Daoy (cell line): ENCODE measurements around the gene BEX1. TPM values are rescaled to one million over a fixed set of nuclear protein-coding genes. Genes with fewer than 3 reads are reported as not detected.
"Not testable (repeated sequence)": the region's sequence is repeated elsewhere in the genome, so short reads cannot be mapped to it uniquely, and the experiment has no call there.

Experiments
- DNase-seq: peaks from one replicate; pipeline ENCODE4 v3.0.0-alpha.2; 2015; ENCODE audit warnings: low read depth
- total RNA-seq: library from RNA; depleted of rRNA; stranded (reverse); fragments of >200 nt; shearing (Covaris generic); gene quantifications from 2 replicates; pipeline ENCODE4 v1.2.3, GENCODE V29; 2014; rRNA removed

Gene BEX1
- total RNA-seq: 26.9 and 37.9 TPM in 2 replicates

DNA sequence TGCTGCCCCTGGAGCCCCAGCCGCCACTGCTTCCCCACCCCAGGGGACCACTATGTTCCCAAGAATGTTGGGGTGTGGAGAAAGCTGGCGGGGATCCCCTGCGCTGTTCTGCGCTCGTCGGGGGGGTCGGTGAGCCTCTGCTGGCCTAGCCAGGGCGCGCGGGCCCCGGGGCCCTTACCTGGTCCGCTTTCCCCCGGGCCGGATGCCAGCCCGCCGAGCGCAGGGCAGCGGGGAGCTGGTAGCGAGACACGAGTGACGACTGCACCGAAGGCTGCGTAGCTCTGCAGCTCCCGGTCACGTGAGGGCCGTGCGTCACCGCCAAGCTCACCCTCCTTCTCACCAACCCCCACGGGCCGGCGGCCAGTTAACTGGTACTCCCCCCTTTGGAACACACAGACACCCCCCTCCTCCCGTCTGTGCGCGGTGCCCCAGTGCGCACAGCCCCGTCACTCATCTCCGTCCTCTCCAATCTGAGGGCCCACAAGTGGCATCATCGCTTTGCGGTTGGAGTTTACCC is at the start of gene BEX1:
TSS of gene BEX1 (minus strand) at position 254 of the 517 bp plus-strand sequence. CDS start 897 bp downstream, outside the sequence.
- DNase-seq: peak; percentile 55

DNA sequence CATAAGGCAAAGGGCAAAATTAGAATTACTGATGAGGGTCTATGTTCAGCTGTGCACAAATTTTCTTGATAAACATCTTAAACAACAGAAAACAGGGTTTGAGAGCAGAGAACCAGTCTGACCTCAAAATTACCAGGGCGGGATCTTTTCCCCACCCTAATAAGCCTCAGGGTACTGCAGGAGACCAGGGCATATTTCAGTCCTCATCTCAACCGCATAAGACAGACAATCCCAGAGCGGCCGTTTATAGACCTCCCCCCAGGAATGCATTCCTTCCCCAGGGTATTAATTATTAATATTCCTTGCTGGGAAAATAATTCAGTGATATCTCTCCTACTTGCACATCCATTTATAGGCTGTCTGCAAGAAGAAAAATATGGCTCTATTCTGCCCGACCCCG is 45.5 kb upstream of the BEX1 start:
- not testable (repeated sequence) for DNase-seq

DNA sequence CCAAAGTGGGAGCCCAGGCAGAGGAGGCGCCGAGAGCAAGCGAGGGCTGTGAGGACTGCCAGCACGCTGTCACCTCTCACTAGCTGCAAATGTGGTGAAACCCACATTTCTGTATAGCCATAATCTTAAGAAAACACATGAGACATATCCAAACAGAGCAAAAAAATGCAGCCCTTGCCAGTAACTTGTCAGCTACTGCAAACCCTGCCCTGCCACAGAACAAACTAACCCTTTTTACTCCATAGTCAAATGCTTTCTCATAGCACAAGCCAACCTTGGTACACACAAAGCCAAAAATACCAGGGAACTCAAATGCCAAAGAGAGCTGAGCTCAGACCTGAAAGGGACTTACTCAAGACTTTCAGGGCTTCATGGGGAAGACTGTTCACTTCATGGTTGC is 43.9 kb upstream of the BEX1 start:
- no peak for DNase-seq

DNA sequence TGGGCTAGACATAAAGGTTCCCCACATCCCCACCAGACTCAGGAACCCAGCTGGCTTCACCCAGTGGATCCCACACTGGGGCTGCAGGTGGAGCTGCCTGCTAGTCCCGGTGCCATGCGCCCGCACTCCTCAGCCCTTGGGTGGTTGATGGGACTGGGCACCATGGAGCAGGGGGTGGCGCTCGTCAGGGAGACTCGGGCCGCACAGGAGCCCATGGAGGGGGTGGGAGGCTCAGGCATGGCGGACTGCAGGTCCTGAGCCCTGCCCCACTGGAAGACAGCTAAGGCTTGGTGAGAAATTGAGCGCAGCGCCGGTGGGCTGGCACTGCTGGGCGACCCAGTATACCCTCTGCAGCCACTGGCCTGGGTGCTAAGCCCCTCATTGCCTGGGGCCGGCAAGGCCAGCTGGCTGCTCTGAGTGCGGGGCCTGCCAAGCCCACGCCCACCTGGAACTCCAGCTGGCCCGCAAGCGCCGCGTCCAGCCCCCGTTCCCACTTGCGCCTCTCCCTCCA is 43.3 kb upstream of the BEX1 start:
- not testable (repeated sequence) for DNase-seq

DNA sequence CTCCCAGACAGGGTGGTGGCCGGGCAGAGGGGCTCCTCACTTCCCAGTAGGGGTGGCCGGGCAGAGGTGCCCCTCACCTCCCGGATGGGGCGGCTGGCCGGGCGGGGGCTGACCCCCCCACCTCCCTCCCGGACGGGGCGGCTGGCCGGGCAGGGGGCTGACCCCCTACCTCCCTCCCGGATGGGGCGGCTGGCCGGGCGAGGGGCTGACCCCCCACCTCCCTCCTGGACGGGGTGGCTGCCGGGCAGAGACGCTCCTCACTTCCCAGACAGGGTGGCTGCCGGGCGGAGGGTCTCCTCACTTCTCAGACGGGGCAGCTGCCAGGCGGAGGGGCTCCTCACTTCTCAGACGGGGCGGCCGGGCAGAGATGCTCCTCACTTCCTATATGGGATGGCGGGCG is 40.4 kb upstream of the BEX1 start:
- not testable (repeated sequence) for DNase-seq

DNA sequence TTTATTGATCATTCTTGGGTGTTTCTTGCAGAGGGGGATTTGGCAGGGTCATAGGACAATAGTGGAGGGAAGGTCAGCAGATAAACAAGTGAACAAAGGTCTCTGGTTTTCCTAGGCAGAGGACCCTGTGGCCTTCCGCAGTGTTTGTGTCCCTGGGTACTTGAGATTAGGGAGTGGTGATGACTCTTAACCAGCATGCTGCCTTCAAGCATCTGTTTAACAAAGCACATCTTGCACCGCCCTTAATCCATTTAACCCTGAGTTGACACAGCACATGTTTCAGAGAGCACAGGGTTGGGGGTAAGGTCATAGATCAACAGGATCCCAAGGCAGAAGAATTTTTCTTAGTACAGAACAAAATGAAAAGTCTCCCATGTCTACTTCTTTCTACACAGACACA is 39.9 kb upstream of the BEX1 start:
- DNase-seq: not testable (repeated sequence)

DNA sequence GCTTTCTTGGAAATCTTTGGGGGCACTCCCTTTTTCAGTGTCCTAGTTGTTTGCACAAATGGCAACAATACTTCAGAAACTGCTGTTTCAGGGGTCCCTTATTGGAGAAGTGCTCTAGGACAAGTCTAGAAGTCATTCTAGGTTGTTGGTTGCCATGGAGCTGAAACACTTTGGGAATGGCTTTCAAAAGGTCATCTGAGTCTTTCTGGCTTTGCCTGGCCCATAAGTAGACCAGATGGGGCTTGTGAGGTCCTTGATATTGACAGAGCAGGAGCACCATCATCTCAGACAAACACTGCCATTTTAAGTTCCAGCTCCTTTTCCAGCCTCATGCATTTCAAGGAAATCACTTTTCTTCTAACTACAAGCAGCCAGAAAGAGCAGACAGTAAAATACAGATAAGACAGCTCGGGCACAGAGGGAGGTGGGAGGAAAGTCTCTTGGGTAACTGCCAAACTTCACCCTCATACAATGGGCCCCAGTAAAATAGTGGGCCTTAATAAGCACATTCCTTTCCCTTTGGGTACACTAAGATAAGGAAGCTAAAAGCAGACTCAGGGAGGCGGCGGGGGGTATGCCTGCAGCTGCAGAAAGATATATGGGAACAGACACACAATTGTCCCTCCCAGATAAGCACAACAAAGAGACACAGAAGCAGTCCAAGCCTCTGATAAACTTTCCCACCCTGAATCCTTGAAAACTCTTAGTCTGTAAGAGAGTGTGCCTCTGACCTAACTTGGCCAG is 37.5 kb upstream of the BEX1 start:
- DNase-seq: peak; percentile 10

DNA sequence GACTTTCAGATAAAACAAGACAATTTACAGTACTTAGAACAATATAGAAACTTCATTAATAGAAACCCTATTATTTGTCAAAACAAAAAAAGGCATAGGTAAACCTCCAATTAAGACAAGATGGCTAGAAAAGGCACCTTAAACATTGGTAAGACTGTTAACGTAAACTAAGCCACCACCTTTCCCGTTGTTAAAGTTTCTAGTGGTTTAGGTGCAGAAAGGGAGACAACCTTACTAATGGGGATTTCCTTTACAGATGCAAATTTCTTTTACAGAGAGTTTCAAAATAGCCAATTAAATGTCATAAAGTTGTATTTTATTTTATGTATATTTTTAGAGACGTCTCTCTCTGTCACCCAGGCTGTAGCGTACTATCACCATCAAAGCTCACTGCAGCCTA is 36.5 kb upstream of the BEX1 start:
- DNase-seq: no peak

DNA sequence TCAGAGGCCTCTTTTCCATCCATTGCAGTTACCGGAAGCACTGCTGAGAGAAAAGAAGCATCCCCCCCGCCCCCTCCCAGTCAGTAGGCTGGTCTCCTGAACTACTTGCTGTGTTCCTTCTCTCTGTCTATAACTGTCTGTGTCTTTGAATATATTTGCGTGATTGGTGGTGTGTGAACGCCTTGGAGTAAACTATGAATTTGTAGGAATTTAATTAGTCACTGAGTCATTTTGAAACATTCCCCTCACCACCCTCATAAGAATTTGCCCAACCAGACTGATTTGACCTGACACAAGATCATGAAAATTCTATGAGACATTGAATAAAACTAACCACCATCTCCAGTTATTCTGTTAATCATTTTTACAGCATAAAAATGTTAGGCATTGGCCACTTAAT is 35.7 kb upstream of the BEX1 start:
- no peak for DNase-seq

DNA sequence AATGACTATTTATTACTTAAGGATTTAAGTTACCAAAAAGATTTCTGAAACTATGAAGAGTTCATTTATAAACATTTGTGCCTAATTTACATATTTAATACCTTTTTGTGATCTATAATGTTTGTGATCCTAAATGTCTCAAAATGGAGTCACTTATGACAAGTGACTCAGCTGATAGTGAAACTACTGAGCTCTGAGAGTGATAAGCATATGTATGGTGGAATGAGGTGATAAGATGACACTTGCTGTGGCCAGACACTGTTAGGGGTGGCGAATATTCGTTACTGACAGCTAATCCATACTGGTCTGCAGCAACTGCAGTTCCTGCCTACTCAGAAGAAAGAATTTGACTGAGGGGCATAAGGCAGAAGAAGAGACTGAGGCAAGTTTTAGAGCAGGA is 34.5 kb upstream of the BEX1 start:
- no peak for DNase-seq

DNA sequence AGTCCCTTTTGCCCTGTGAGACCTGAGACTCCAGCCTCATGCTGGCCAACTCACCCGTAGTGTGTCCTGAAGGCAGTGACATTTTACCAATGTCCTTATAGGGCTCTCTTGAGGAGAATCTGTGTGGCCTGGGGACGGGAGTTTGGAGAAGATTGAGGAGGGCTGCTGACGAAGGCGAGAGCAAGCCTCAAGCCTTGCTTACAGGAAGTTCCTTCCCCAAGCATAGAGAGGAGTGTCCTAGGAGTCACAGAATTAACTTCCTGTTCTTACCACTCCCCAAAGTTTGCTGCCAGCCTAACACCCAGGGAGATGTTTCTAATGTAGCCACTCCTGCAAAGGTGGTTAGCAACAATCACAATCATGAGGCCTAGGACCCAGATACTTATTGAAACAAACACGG is 29.0 kb upstream of the BEX1 start, which contains the start of gene NXF3:
TSS of gene NXF3 (minus strand) at position 202 of the 400 bp plus-strand sequence. CDS start at position 82, 120 bp downstream.
- DNase-seq: no peak

DNA sequence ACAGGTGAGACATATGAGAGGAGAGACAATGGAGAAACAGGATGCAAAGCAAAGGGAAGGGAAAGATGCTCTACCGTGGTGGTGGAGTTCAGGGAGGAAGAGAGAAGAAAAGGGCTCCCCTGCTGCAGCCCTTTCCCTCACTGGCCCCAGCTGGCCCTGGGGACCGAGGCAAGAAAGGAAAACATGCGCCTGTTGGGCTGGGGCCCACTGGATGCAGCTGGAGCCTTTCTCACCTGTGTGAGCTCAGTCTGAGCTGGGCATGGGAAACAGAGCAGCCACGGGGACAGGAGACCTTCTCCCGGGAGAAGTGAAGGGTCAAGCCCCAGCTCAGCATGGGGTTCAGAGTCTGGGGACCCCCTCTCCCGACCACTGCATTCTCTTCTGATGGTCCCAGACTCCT is 17.1 kb upstream of the BEX1 start:
- DNase-seq: no peak

DNA sequence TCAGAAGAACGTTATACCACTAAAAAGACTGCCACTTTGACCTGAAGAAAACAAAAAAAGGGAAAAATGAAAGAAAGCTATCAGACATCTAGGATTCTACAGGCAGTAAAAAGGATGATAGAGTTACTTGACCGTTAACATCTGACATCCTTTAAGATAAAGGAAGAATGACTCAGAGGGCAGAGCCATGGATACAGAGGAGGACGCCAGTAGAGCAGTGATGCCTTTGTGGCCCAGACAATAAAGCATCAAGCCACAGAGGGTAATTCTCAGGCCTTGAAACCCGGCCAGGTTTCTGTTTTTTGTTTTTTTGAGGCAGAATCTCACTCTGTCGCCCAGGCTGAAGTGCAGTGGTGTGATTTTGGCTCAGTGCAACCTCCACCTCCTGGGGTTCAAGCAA is 9.5 kb upstream of the BEX1 start:
- DNase-seq: peak; percentile 29

DNA sequence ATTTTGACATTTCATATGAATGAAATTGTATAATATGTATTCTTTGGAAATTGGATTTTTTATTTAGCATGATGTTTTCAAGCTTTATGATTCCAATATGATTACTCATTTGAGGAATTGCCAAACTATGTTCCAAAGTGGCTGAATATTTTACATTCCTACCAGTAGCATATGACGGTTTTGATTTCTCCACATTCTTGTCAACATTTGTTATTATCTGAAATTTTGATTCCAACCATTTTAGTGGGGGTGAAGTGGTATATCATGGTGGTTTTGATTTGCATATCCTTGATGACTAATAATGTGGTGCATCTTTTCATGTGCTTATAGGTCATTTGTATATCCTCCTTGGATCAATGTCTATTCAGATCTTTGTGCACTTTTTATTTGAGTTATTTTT is 2.6 kb upstream of the BEX1 start:
- DNase-seq: no peak

DNA sequence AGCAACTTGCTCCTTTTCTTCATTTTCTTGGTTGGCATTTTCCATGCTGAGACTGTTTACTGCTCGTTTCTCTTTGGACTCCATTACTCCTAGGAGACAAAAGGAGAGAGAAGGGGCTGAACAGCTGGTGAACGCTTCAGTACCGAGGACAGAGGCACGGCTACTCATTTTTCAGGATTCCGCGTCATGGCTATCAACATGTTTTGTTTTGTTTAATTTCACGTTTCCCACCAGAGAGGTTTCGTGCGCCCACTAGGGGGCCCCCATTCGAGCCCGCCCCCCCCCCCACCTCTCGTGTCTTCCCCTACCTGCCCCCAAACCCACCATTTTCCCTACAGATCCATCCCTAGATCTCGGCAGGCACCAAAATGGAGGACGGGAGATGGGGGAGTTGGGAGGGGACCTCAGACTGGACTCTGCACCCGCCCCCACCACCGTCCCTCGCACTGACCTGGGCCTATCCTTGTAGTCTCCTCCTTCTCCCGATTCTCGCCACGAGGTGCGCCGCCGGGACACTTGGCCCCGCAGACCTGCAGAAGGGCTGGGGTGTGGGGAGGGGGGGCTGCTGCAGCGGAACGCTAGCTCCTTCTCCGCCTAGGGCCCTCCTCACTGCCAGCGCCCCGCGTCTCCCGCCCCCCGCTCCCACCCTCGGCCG is 653 bp downstream of the BEX1 start:
- DNase-seq: peak; percentile 29

DNA sequence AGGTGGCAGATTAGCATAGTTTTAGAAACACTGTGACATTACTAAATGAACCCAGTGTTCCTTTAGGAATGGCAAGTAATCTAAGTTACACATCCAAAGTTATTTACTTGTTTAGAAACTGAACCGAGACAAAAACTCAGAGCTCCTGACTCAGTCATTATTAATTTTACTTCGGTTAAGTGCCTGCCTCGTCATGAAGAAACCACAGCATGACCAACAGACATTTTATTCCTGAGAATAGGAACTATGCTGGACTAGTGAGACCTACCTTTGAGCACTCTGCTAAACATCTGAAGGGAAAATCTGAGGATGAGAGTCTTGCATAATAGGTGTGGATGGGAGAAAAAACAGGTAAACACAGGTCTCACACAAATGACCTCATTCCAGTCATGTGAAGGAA is 2.5 kb downstream of the BEX1 start:
- no peak for DNase-seq

DNA sequence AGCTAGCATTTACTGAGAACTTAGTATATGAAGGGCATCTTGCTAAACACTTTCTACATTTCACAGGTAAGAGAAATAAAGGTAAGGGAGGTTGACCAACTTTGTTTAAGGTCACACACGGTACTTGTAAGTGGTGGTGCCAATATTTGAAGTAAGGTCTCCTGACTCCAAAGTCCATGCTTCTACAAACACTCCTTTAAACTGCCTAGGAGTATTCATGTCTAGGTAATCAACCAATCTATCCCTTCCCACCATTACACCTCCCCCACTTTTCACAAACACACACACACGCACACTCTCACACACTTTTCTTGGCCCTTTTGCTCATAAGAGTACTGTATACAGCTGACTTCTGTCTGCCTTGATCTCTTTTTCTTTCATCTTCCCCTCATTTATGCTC is 7.1 kb downstream of the BEX1 start:
- no peak for DNase-seq

DNA sequence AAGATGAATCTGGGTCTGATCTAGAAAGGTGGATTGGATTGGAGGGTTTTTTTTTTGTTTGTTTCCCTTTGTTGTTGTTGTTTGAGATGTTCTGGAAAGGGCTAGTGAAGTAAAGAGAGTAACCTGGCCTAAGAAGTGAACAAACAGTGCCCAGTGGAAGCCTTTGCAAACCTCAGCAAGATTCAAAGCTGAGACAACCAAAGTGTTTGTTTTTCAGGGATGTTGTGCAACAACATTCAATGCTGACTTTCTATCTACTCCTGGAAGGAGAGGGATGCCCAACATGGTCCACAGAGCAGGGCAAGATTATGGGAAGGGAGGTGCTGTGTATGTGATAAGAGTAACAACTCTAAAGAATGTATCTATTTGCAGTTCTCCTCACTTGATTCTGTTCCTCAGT is 11.3 kb downstream of the BEX1 start:
- no peak for DNase-seq

DNA sequence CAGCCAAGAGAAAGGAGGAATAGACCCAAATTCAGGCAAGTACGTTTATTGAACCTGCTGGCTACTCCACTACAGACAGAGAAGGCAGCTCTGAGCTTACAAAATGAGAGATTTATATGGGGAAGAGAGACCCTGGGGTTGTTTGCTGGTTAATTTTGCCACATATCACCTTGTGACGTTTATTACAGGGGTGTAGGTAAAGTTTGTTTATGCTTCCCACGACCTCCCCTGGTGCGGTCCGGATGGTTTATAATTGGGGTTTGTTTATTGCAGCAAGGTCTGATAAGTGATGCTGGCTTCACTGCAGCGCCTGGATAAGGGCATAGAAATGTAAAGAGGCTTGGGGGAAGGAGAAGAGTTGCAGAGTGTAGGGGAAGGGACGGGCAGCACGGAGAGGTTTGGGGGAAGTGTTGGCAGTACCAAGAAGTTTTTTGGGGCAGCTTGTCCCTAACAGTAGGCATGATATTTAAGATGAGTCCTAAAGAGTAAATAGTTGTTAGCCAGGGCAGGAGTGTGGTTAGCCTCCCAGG is 12.6 kb downstream of the BEX1 start:
- no peak for DNase-seq

DNA sequence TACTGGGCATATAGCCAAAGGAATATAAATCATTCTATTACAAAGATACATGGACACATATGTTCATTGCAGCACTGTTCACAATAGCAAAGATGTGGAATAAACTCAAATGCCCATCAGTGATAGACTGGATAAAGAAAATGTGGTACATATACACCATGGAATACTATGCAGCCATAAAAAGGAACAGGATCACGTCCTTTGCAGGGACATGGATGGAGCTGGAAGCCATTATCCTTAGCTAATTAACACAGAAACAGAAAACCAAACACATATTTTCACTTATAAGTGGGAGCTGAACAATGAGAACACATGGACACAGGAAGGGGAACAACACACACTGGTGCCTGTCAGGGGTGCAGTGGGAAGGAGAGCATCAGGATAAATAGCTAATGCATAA is 30.6 kb downstream of the BEX1 start:
- not testable (repeated sequence) for DNase-seq

DNA sequence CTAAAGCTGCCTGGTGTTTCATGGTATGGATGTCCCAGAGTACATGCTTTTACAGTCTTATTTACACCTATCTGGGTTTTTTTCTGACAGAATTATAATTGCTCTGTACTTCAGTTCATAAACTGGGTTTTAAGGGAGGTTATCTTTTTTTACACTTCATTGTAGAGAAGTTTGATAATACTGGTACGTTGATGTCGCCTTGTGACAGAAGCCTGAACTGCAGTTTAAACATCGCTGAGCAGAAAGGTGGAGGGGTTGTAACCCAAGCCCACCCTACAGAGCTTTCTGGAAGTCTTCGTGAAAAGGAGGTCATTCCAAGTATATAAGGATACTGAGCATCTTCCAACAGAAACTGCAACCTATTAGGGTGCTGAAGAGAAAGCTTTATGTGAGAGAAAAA is 46.4 kb downstream of the BEX1 start:
- no peak for DNase-seq

DNA sequence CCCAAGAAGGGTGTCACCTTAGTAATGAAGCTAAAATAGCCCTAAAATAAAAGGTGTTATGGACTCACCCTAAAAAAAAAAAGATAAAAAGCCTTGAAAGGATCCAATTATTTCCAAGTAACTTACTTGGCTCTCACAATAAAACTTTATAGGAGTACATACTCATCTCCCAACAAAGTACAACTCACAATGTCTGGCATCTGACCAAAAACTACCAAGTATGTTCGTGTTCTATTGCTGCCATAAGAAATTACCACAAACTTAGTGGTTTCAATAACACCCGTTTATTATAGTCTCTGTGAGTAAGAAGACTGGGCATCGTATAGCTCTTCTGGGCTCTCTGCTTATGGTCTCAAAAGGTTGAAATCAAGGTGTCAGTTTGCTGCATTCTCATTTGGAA is 51.0 kb downstream of the BEX1 start:
- no peak for DNase-seq
